GM19328 (cell line): Measurements from ENCODE around the gene TANGO2.

ENCODE experiments used
- ATAC-seq: cut with Tn5 transposase; IDR thresholded peaks from one replicate; pipeline ENCODE4 v1.9.1; 2021; ENCODE audit warnings: mild to moderate bottlenecking, moderate library complexity; ENCODE audit not compliant: unreplicated experiment

The TANGO2 gene

GRCh38 chr22:19994851-19995610 lies 25.9 kb upstream of the TANGO2 start:
- ATAC-seq, result no peak

GRCh38 chr22:19995611-19996339 lies 25.1 kb upstream of the TANGO2 start:
- ATAC-seq, result no peak

GRCh38 chr22:19996694-19997384 lies 24.1 kb upstream of the TANGO2 start:
- ATAC-seq, result no peak

DNA sequence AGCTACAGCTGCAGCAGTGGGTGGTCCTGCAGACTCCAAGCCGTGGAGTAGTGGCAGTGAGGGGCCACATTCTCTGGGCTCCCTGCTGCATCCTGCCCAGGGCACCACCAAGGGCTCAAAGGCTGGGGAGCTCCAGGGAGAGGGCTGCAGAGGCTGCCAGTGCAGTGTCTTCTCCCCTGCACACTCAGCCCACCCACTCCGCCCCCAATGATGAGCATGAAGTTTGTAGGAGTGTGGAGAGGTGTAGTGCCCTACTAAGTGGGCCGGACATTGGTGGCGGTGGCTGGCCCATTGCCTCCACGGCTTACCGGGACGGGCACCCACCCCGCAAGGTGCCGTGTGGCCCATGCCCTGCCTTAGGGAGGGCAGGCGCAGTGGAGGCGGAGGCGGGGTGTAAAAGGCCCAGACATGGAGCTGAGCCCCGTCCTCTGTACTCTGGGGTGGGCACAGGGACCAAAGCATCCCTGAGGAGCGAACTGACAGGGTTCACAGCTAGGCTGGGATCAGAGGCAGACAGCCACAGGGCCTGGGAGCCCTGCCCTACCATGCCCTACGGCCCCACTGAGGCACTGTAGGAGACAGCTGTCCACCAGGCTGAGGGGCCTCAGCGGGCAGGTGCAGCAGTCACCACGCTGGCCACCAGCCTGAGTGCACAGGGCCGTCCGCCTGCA lies 23.2 kb upstream of the TANGO2 start:
- ATAC-seq, result no peak

- ATAC-seq, result no peak
These were observed 22.5 kb upstream of the TANGO2 start for GRCh38 chr22:19998232-19998951.

DNA sequence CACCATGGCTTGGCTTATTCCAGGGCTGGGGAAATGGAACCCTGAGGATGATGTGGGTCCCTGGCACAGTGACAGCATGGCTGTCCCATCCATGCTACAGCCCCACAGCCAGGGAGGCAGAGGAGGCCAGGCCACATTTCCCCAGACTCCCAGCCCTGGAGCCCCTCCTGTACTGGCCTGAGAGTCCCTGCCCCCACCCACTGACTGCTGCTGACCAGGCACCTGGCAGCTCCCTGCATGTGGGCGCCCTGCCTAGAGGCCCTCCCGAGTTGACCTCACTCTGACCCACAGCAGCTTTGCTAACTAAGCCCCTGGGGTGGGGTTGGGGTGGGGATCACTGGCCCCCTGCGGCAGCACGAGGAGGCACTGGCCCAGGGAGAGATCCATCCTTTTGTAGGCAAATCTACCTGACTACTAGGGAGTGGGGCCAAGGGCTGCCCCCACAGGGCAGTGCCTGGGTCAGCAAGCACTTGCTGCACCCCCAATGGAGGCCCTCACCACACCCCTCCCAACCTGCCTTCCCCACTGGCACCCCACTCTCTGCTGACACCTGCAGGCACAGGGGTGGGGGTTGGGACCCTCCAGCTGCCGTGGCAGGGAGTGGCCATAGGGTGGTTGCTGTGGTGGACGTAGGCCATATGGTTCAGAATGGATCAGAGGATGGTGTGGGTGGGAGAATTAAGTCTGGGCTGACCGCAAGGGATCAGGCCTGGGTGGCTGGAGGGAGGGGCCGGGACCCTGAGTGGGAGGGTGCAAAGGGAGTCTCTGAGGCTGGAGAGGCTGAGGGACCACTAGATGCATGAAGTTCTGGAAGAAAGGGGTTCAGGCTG lies 21.7 kb upstream of the TANGO2 start:
- no peak for ATAC-seq

DNA sequence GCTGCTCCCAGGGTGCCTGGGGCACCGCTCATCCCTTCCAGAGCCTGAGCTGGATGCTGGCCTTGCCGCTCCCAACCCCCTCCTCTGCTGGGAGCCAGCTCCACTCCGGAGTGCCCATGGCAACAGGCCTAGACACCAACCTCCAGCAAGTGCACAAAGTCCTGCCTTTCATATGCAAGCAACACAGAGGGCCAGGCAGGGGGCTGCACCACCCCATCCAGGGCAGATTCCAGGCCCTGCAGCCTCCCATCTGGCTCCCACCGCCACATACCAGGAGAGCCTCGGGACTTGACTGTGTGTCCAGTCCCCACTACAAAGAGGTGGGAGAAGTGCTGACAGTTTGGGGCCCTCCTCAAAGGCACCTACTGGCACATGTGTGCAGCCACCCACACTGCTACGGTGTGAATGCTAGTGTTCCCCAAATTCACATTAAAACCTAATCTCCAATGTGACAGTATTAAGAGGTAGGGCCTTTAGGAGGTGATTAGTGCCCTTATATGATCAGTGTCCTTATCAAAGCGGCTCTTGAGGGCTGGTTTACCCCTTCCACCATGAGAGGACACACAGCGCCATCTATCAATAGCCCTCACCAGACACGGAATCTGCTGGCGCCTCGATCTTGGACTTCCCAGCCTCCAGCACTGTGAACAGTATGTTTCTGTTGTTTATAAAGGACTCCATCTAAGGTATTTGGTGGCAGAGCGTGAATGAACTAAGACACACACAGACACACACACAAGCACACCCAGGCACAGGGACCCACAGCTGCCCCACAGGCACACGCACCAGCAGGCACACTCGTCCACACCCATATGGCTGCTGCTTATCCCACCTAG lies 20.4 kb upstream of the TANGO2 start:
- ATAC-seq, result no peak

- ATAC-seq, result no peak
These were observed 19.8 kb upstream of the TANGO2 start for GRCh38 chr22:20001082-20001638.

DNA sequence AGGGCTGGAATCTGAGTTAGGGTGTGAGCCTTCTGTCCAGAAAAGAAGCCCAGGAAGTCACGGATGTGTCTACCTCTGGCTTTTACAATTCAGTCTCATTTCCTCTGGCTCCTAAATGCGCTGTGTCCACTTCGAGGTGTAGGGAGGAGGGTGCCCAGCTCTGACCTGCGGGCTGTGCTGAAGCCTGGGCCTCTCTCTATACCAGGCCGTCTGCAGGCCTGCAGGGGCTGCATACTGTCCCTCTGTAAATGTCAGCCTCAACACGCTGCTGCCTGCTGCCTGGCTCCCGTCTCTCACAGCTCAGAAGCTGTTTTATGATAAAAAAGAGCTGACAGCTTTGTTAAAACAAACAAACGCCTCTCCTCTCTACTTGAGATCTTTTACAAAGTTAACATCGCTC lies 18.8 kb upstream of the TANGO2 start:
- no peak for ATAC-seq

DNA sequence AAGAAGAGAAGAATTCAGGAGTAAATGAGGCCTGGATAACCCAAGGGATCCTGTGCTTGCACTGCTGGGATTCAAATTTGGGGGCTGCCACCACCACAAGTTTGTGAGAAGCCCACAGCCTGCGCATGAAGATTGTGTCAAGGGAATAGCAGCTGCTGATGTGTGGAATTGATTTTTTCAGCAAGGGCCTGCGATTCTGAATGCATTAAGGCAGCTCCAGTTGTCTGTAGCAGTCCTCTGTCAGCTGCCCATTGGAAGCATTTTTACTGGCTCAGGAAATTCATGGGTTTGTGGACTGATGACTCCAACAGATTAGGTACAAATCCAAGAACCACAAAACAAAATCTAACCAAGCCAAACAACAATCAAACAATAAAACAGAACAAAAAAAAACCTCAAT lies 18.3 kb upstream of the TANGO2 start:
- ATAC-seq, result no peak

DNA sequence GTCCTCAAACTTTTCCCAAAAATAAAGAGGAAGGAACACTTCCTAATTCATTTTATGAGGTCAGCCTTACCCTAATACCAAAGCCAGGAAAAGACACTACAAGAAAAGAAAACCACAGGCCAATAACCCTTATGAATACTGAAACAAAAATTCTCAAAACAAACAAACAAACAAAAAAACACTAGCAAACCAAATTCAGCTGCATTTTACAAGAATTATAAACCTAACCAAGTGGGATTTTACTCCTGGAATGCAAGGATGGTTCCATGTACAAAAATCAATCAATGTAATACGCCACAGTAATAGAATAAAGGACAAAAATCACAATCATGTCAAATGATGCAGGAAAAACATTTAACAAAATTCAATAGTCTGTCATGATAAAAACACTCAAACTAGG lies 17.6 kb upstream of the TANGO2 start:
- no peak for ATAC-seq

- no peak for ATAC-seq
These were observed 16.4 kb upstream of the TANGO2 start for GRCh38 chr22:20004464-20004863.

DNA sequence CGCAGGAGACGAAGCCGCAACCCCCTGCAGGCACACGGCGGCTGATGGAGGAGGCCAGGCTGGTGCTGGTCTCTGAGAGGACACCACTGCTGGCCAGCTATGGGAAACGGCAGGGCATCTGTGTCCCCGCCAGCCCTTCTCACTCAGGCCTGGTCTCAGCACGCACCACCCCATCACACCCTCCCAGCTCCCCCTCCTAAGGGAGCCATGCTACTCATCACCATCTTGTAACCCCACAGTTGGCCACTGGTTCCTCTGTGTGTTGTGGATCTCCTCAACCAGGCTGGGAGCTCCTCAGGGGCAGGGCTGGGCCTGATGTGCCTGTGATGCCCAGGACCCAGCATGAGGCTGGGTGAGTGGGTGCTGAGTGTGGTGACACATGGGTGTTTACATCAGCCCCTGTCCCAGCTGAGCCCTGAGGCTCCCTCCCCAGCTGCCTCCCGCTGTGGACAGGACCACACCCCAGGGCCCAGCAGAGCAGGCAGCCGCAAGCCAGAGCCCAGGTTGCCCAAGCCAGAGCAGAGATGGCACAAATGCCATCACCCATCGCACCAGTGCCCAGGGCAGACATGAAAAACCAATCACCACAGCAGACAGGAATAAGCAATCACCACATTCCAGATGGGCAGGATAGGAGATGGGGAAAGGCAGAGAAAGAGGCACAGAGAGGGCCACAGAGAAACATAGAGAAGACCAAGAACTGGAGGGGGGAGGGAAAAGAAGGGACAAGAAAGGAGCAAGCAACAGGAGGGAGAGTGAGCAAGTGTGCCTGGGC lies 12.5 kb upstream of the TANGO2 start:
- no peak for ATAC-seq

GRCh38 chr22:20009018-20009491 lies 11.9 kb upstream of the TANGO2 start:
- no peak for ATAC-seq

DNA sequence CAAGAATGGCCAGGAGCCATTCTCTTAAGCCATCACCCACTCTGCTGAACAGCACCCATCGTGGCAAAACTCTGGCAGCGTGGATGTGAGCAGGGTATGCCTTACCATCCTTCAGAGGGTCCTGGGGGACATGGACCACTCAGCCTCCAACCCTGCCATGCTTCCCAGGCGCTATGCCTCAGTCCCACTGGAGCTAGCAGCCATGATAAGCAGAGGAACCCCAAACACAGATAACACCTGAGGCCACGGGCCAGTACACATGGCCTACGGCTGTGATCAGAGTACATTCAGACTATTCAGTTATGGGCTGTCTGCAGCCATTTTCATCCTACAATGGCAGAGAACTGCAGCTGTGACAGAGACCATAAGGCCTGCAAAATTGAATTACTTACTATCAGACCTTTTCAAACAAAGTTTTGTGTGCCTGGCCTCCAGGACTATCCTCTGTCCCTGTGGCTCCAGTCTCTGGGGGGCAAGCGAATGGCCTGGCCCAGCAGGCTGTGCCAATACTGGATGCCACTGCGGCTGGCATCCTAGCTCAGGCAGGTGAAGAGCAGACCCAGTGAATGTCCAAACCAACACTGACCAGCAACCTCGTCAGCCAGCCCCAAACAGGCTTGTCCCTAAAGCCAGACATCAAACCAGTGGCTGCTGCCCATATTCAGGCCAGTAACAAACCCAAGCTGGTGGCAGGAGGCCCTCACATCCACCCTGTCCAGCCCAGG lies 11.2 kb upstream of the TANGO2 start:
- no peak for ATAC-seq

DNA sequence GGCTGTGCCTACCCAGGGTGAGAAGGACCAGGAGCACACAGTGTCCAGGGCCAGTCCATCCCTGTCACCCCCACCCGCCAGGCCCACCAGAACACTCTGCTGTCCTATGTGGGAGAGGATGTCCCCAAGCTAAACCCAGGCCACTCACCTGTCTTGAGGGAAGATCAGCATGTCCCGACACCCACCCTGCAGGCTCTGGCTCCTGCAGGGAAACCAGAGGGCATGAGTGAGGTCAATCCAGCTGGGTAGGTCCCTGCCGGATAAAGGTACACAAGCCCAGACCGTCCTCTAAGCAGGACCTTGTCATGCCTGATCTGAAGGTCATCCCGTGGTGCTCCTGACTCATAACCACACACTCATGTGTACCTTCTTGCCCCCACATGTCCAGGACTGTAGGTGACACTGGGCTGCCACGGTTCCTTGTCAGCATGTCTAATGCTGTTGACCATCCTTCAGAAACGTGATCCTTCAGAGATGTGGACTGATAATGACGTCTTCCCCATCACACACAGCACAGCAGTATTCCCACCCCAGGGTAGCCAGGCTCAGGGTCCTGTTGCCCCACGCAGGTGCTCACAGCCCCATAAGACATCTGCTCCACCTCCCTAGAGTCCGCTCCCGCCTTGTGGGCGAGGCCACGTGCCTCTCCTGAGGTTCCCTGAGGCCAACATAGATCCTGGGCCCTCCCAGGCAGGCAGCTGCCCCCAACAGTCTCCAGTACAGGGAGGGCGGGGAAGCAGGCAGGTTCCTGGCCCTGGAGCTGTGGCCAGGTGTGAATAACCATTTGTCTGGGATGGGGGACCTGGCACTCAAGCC lies 10.4 kb upstream of the TANGO2 start:
- no peak for ATAC-seq
